HG03135 (cell line): ENCODE results near the gene RGP1.

Experiments
- ATAC-seq: cut with Tn5 transposase; IDR thresholded peaks from one replicate; pipeline ENCODE4 v1.9.1; 2021; ENCODE audit warnings: mild to moderate bottlenecking, moderate library complexity; ENCODE audit not compliant: unreplicated experiment

RGP1 gene

DNA sequence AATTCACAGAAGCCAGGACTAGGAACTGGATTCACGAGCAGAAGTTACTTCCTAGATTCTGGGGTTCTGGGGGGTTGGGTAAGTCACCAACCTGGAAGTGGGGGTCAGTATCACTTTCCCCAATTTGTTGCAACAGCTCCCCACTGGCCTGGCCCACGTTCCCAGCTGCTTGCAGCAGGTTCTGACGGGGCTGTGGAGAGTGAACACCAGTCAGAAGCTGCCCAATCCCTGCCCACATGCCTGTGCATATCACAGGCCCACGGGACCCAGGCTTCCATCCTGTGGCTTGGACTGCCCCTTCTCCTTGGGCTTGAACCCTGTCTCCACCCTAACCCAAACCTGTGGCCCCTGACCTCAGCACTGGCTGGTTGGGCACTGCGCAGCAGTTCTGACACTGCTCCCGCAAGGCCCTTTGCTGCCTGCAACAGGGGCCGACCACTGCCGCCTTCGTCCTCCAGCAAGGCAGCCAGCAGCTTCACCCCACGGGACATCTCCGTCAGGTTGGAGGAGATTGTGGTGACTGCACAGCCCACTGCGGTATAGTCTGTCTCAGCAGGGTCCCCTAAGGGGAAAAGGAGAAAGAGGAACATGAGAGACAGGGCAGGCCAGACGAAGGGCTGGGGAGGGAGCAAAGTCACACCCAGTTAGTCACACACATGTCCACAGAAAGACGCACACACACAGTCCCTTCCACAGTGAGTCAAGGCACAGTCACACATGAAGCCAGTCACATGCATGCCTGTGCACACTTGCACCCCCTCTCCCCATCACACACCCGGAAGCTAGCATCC, 30.2 kb upstream of the RGP1 start:
- ATAC-seq = no peak

- no peak for ATAC-seq
Observed at GRCh38 chr9:35719546-35719945, 29.5 kb upstream of the RGP1 start.

- ATAC-seq = no peak
Observed at GRCh38 chr9:35723426-35723825, 25.7 kb upstream of the RGP1 start.

DNA sequence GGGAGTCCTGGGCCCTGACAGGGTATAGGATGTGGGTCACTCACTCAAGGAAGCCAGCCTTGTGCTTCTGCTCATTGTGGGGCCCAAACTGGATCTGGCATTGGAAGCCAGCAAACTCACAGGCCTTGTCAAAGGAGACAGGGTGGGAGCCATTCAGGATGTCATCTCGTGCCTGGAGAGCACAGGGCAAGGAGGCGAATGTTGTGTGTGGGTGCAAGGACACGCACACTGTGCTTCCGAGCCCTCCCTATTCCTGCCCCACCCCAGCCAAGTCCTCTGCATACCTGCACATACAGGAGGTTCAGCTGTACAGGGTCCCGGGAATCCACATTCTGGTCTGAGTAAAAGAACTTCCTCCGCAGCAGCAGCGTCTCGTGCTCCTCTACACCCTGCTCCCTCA, 25.2 kb upstream of the RGP1 start:
- no peak for ATAC-seq

DNA sequence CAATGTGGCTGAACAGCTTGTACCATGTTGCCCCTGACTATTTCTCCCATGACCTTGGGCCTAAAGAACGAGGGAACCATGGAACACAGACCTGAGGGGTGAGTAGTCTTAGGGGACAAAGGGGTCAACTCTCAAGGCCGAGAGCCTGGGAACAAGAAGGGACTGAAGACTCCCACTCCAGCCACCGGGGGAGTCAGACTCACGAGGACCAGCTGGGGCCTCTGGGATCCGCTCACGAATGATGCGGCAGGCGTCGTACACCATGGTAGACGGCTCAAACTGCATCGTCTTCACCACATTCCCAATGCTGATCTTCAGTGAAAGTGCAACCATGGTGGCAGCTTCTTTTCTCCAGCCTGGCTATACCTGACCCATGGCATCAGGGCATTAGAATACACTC, 23.7 kb upstream of the RGP1 start:
- ATAC-seq = no peak

- ATAC-seq = no peak
Observed at GRCh38 chr9:35726931-35727330, 22.2 kb upstream of the RGP1 start.

- ATAC-seq = no peak
Observed at GRCh38 chr9:35727676-35728040, 21.4 kb upstream of the RGP1 start.

DNA sequence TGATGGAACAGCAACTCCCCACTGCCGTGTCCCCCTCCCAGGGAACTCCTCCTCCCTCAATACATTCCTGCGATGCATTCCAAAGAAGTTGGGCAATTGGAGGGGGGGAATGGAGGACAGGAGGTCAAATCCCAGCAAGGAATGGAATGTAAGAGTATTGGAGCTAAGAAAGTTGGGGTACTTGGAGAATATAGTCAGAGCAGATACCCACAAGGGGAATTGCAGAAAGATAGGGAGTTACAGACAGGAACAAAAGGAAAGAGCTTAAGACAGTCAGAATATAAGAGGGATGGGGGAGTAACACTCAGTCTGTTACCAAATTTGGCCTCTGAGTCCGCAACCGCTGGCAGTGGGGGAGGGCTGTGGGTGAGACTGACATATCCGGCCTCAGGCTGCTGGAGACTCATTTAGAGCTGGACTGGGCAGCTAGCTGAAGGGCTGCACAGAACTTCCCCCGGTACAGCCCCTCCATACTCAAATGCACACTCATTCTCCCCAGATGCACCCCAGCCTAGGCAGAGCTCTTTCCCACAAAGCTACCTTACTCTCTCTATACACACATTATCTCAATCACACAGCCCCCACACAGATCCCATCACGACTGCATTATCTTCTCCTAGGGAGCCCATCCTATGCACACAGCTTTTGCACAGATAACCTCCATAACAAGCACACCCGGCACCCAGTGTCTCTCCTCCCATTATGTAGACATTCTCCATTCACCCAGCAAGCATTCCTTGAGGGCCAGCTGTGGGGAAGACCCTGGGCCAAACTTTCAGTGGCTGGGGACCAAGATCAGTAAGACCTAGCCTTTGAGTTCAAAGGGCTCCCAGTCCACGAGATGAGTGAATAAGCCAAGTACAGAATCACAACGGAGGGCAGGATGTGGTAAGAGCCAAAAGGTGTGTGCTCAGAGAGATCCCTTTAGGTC, 20.8 kb upstream of the RGP1 start:
- no peak for ATAC-seq

- ATAC-seq = no peak
Observed at GRCh38 chr9:35729101-35729500, 20.0 kb upstream of the RGP1 start.

GRCh38 chr9:35729700-35730485, 19.2 kb upstream of the RGP1 start:
- ATAC-seq = no peak

DNA sequence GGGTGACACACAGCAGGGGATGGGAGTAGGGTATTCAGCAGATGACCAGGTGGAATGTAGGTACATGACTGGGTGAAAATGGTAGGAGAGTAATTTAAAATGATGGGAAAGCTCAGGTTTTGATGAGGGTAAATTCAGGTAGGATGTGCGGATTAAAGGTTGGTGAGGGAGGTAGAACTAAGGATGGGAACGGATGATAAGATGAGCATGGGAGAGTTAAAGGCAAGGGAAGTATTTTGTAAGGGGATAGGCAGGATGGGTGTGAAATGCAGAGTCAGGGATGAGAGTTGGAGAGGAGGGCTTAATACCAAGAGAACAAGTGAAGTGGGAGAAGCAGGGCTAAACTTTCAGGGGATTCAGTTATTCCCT, 18.6 kb upstream of the RGP1 start:
- ATAC-seq = no peak

GRCh38 chr9:35731415-35732184, 17.5 kb upstream of the RGP1 start:
- no peak for ATAC-seq

GRCh38 chr9:35732185-35732799, 16.8 kb upstream of the RGP1 start, which contains the start of the genes CREB3 and TLN1:
TSS of gene CREB3 (plus strand) at chr9:35732666. CDS start at chr9:35732773, 107 bp downstream.
TSS of gene TLN1 (minus strand) at chr9:35732195. CDS start at chr9:35725694, 6,501 bp downstream.
- peak; percentile 76 for ATAC-seq

DNA sequence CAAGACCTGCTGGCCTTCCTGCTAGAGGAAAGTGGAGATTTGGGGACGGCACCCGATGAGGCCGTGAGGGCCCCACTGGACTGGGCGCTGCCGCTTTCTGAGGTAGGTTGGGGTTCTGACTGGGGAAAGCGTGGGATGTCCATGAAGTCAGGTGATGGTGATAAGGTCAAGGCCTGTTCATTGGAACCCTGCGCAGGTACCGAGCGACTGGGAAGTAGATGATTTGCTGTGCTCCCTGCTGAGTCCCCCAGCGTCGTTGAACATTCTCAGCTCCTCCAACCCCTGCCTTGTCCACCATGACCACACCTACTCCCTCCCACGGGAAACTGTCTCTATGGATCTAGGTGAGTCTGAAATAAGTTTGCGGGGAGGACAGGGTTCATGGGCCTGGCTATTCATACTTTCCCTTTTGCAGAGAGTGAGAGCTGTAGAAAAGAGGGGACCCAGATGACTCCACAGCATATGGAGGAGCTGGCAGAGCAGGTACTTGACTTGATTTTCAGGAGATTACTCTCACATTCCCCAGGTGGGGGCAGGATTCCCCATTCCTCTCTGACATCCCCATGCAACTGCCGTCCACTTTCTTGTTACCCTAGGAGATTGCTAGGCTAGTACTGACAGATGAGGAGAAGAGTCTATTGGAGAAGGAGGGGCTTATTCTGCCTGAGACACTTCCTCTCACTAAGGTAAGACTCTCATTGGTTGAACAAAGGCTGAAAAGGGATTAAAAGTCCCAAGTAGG, 16.1 kb upstream of the RGP1 start:
- peak; percentile 7 for ATAC-seq

GRCh38 chr9:35734096-35734495, 15.0 kb upstream of the RGP1 start:
- no peak for ATAC-seq

- ATAC-seq = no peak
Observed at GRCh38 chr9:35736201-35736633, 12.9 kb upstream of the RGP1 start.

GRCh38 chr9:35737143-35737542, 11.9 kb upstream of the RGP1 start:
- no peak for ATAC-seq

DNA sequence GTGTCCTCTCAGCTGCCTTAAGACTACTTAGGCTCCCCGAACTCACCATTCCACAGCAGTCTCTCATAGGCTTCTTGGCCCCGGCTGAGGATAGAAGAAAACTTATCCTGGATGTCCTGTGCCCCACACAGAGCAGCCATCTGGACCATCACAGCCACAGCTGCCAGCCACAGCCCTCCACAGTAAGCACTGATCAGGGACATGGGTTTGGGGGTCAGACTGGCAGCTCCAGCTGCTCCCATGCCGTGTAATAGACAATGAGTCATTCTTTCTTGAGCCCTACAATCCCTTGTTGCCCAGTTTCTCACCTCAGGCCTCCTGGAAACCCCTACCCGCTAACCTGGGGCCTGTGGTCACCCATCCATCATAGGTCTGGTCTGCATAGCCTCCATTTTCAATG, 10.9 kb upstream of the RGP1 start:
- no peak for ATAC-seq

DNA sequence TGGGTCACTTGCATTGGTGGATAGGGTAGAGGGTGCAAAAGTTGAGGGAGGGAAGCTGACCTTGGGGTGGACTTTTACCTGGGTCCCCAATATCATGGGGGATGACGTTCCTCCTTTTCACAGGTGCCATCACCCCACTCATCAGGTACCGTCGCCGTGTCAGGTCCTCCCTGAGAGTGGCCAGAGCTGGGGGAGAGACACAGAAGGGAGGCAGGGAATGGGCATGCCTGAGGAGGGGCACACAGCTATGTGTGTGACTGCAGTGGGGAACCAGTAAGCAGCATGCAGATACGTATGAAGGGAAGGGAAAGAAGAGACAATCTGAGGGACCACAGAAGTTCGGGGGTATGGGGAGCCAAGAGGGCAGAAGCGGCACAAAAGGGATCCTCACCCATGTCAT, 10.2 kb upstream of the RGP1 start:
- ATAC-seq = no peak
